Prostate gland (tissue), 2 donors: ENCODE data around the gene VIPR2. TPM values are rescaled to one million over a fixed set of nuclear protein-coding genes. Genes with fewer than 3 reads are reported as not detected.

Experiments used
- DNase-seq: peaks from one replicate; pipeline ENCODE4 v3.0.0-alpha.2; 2019; ENCODE audit warnings: low spot score
- H3K27ac ChIP-seq, 2 donors: fragments of 200-600 bp; sonication (generic); 2 replicates each; pipeline ENCODE4 v1.5.1; 2017 to 2019
- H3K27me3 ChIP-seq: fragments of 200-600 bp; sonication (generic); replicated peaks from 2 replicates; pipeline ENCODE4 v1.5.1; 2019; ENCODE audit not compliant: insufficient read depth
- H3K36me3 ChIP-seq, 2 donors: fragments of 200-600 bp; sonication (generic); 1 replicate in 1 of 2; 2 replicates in 1 of 2; pipeline versions ENCODE4 v1.5.1 to v1.8.1; 2017 to 2019
- H3K4me1 ChIP-seq: fragments of 200-600 bp; sonication (generic); replicated peaks from 2 replicates; pipeline ENCODE4 v1.5.1; 2019
- H3K4me3 ChIP-seq, 2 donors: fragments of 200-600 bp; sonication (generic); 2 replicates each; pipeline ENCODE4 v1.5.1; 2017 to 2019
- H3K9me3 ChIP-seq: fragments of 200-600 bp; sonication (generic); 2 replicates; pipeline ENCODE4 v1.5.1; 2017
- POLR2A ChIP-seq: fragments of 450-650 bp; IDR thresholded peaks from one replicate; pipeline ENCODE4 v1.6.1; 2016; ENCODE audit warnings: antibody characterized with exemption, mild to moderate bottlenecking
- POLR2AphosphoS5 ChIP-seq: sonication (generic); formaldehyde crosslinking; IDR thresholded peaks from one replicate; pipeline ENCODE4 v1.6.1; 2017; ENCODE audit warnings: antibody characterized with exemption
- WGBS: methylation state at CpG from one replicate; pipeline ENCODE4 v1.1.5; 2018; 5-methylcytosine and 5-hydroxymethylcytosine counted together
- intact Hi-C: fragments of 100-400 bp; cut with DNase I; formaldehyde crosslinking; loops from one replicate; pipeline ENCODE4 v1.14.2; 2022
- total RNA-seq, 2 donors: library from RNA; depleted of rRNA; stranded (reverse); fragments of >200 nt; gene quantifications; one replicate each; pipeline ENCODE4 v1.1.0, GENCODE V29; 2016
- TF ChIP-seq, protein P1 (sequence below), 4 experiments: fragments of 200-600 bp in 2 of 4; fragments of 450-650 bp in 2 of 4; sonication (generic) in 2 of 4; IDR thresholded peaks; 1 replicate in 3 of 4; 2 replicates in 1 of 4; pipeline ENCODE4 v1.5.1; 2016 to 2019; ENCODE audit warnings: antibody characterized with exemption in 4 of 4, mild to moderate bottlenecking in 2 of 4, moderate library complexity in 2 of 4

VIPR2 gene
- total RNA-seq, 2 donors from 2014 or later, result 1.0 to 13.5 TPM

DNA sequence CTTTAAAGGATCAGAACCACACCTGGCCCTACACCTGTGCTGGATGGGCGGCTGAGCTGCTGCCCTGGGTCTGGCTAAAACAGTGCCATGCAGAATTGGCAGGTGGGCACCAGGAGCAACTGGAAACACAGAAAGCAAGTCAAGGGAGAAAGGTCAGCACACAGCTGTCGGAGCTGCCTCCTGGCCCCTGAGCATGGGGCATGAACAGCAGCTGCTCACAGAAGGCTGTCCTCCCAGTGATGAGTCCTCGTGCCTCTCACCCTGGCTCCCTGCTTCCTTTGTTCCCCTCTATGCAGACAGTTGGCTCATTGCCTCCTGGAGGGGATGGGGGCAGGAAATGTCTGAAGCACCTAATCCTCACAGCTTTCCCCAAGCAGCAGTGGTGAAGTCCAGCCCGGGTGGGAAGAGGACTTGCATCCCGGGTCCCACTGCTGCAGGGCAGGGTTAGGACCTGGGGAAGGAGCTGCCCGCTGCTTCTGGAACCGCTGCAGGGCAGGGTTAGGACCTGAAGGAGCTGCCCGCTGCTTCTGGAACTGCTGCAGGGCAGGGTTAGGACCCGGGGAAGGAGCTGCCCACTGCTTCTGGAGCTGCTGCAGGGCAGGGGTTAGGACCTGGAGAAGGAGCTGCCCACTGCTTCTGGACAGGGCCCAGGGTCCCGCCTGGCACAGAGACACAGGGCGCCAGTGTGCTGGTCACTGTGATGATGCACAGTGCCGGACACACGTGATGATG is 37.3 kb downstream of the VIPR2 start:
- H3K27ac ChIP-seq, result no peak overlapping the region
- H3K36me3 ChIP-seq, result no peaks in the 10 kb centered on the region
- H3K27me3 ChIP-seq, result no peaks in the 10 kb centered on the region
- intact Hi-C loops, result no loop called here
- 87% methylated on average over 13 of the region's 13 CpGs for WGBS
- no peaks in the 10 kb centered on the region for H3K4me1 ChIP-seq
- TF ChIP-seq, protein P1, sequence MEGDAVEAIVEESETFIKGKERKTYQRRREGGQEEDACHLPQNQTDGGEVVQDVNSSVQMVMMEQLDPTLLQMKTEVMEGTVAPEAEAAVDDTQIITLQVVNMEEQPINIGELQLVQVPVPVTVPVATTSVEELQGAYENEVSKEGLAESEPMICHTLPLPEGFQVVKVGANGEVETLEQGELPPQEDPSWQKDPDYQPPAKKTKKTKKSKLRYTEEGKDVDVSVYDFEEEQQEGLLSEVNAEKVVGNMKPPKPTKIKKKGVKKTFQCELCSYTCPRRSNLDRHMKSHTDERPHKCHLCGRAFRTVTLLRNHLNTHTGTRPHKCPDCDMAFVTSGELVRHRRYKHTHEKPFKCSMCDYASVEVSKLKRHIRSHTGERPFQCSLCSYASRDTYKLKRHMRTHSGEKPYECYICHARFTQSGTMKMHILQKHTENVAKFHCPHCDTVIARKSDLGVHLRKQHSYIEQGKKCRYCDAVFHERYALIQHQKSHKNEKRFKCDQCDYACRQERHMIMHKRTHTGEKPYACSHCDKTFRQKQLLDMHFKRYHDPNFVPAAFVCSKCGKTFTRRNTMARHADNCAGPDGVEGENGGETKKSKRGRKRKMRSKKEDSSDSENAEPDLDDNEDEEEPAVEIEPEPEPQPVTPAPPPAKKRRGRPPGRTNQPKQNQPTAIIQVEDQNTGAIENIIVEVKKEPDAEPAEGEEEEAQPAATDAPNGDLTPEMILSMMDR (IDR thresholded peaks at IDR 0.05), result no peak
- TF ChIP-seq POLR2AphosphoS5 (no peak), POLR2A (no peak)
- no peak overlapping the region for H3K4me3 ChIP-seq
- no peaks in the 10 kb centered on the region for H3K9me3 ChIP-seq
- DNase-seq, result no peak

DNA sequence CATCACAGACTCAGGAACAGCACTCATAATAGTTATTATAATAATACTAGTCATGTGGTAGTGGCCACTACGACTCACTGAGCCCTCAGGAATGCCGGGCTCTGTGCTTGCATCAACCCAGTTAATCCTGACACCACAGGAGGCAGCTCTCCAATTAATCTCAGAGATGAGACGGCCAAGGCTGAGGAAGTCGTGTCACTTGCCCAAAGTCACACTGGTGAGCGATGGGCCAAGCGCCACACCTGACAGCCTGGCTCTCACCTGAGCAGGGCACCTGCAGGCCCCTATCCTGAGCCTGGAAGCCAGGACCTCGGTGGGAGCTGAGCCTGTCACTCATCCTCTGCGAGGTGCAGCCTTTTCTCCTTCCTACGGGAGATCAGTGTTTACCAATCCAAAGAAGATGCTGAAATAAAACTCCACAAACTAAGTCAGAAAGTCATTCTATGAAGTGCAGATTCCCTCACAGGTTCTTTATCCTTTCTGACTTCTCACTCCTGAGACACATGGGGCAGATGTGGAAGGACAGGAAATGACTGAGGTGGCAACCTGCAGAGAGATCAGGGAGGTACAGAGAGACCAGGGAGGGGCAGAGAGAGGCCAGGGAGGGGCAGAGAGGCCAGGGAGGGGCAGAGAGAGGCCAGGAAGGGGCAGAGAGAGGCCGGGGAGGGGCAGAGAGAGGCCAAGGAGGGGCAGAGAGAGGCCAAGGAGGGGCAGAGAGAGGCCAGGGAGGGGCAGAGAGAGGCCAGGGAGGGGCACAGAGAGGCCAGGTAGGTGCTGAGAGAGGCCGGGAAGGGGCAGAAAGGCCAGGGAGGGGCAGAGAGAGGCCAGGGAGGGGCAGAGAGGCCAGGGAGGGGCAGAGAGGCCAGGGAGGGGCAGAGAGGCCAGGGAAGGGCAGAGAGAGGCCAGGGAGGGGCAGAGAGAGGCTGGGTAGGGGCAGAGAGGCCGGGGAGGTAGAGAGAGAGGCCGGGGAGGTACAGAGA is 38.5 kb downstream of the VIPR2 start:
- no peak overlapping the region for H3K27ac ChIP-seq
- no peak for DNase-seq
- no peak overlapping the region for H3K4me3 ChIP-seq
- intact Hi-C loops, result no loop called here
- 87% methylated on average over 13 of the region's 13 CpGs for WGBS
- no peak for TF ChIP-seq POLR2AphosphoS5
- TF ChIP-seq, protein P1 (IDR thresholded peaks at IDR 0.05), result no peak
- TF ChIP-seq POLR2A, result no peak
- H3K27me3 ChIP-seq, result no peaks in the 10 kb centered on the region
- H3K9me3 ChIP-seq, result no peaks in the 10 kb centered on the region
- no peaks in the 10 kb centered on the region for H3K4me1 ChIP-seq
- H3K36me3 ChIP-seq, result no peaks in the 10 kb centered on the region

DNA sequence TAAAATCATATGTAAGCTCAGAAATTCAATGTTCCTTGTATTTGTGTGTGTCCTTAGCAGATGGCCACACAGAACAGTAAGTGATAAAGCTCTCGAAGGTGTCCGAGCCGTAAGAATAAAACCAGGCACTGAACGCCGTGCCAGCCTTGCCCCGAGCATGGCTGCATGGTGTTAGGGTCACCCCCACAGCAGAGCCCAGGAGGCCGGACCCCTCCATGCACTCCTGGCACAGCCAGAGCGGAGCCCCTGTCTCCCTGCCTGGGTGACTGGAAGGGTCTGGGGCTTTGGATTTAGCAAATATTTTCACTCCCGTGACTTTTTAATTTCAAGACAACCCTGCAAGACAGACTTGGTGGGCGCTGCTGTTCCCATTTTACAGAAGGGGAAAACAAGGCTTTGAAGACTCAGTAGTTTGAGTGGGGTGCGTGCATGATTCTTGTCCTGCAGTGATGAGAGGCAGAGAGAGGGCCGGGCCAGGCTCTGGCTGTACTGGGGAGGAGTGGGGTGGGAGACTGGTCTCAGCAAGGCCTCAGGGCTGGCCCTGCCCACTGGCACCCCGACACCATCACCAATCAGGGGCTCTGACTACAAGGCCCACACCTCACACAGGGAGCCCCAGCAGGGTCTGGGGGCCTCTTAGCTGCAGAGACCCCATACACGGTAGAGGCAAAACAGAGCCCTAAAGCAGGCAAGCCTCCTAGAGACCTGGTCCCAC is 39.4 kb downstream of the VIPR2 start:
- intact Hi-C loops, result no loop called here
- Histone ChIP-seq H3K27ac (no peak overlapping the region), H3K9me3 (no peaks in the 10 kb centered on the region), H3K4me3 (no peak overlapping the region), H3K4me1 (no peaks in the 10 kb centered on the region), H3K27me3 (no peaks in the 10 kb centered on the region), H3K36me3 (no peaks in the 10 kb centered on the region)
- DNase-seq, result no peak
- WGBS, result 92% methylated on average over 14 of the region's 14 CpGs
- TF ChIP-seq, protein P1 (IDR thresholded peaks at IDR 0.05), result no peak
- TF ChIP-seq POLR2AphosphoS5 (no peak), POLR2A (no peak)

DNA sequence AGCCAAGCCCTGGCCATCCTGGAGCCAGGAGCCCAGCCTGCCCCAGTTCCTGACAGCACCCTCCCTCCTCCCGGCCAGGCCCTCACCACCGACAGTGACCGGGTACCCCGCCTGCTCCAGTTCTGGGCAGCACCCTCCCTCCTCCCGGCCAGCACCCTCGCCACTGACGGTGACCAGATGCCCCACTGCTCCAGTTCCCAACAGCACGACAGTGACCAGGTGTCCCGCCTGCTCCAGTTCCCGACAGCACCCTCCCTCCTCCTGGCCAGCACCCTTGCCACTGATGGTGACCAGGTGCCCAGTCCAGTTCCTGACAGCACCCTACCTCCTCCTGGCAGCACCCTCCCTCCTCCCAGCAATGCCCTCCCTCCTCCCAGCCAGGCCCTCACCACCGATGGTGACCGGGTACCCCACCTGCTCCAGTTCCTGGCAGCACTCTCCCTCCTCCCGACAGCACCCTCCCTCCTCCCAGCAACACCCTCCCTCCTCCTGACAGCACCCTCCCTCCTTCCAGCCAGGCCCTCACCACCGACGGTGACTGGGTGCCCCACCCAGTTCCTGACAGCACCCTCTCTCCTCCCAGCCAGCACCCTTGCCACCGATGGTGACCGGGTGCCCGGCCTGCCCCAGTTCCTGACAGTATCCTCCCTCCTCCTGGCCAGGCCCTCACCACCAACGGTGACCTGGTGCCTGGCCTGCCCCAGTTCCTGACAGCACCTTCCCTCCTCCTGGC is 40.3 kb downstream of the VIPR2 start:
- H3K27ac ChIP-seq, result no peak overlapping the region

More for the DNA sequence above, 40.3 kb downstream of the VIPR2 start:
- intact Hi-C loops, result no loop called here
- no peaks in the 10 kb centered on the region for H3K36me3 ChIP-seq
- no peak for DNase-seq
- H3K4me3 ChIP-seq, result no peak overlapping the region
- WGBS, result 75% methylated on average over 19 of the region's 19 CpGs
- H3K4me1 ChIP-seq, result no peaks in the 10 kb centered on the region
- H3K27me3 ChIP-seq, result no peaks in the 10 kb centered on the region
- no peaks in the 10 kb centered on the region for H3K9me3 ChIP-seq
- TF ChIP-seq POLR2AphosphoS5, result no peak
- no peak for TF ChIP-seq POLR2A
- TF ChIP-seq, protein P1 (IDR thresholded peaks at IDR 0.05), result no peak
